HG03175 (cell line): Measurements from ENCODE around the gene SMG6.

ENCODE experiments used
- ATAC-seq: cut with Tn5 transposase; IDR thresholded peaks from one replicate; pipeline ENCODE4 v1.9.1; 2021; ENCODE audit warnings: mild to moderate bottlenecking, moderate library complexity; ENCODE audit not compliant: unreplicated experiment

Gene SMG6

DNA sequence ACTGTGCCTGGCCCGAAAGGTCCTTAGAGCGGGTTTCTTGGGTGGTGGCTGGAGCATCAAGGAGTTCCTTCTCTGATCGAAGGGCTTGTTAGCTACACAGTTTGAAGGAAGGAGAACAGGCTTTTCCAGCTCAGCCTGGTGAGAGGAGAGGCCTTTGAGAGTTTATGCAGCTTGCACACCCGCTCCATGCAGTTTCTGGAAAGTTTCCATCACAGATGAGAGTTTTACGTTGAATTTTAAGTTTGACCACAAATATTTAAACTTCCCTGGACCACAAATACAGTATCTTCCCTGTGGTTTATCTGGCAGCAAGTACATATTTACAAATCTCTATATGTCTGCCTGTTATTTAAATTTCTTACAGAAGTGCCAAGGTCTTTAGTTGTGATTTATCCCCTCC is 191.9 kb downstream of the SMG6 start:
- ATAC-seq: no peak

DNA sequence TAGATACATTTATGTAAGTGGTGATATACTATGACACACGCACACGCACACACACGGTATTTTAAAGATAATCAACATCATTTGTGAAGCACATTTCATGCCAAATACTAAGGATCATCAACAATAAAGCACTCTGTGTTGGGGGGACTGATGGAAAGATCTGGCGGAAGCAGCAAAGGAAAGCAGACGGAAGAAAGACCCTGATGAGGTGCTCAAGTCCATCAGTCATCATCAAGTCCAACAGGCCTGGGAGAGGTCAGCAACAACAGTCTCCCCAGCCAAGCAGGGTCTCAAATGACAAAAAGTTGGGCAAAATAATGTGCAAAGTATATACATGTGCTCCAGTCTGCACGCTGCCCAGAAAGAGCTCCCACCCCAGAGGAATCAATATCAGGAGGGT is 193.1 kb downstream of the SMG6 start:
- ATAC-seq: no peak

- ATAC-seq: no peak
Observed at GRCh38 chr17:2108170-2108569, 195.4 kb downstream of the SMG6 start.

GRCh38 chr17:2107506-2107905 is 196.1 kb downstream of the SMG6 start:
- no peak for ATAC-seq

GRCh38 chr17:2107050-2107449 is 196.5 kb downstream of the SMG6 start:
- no peak for ATAC-seq

DNA sequence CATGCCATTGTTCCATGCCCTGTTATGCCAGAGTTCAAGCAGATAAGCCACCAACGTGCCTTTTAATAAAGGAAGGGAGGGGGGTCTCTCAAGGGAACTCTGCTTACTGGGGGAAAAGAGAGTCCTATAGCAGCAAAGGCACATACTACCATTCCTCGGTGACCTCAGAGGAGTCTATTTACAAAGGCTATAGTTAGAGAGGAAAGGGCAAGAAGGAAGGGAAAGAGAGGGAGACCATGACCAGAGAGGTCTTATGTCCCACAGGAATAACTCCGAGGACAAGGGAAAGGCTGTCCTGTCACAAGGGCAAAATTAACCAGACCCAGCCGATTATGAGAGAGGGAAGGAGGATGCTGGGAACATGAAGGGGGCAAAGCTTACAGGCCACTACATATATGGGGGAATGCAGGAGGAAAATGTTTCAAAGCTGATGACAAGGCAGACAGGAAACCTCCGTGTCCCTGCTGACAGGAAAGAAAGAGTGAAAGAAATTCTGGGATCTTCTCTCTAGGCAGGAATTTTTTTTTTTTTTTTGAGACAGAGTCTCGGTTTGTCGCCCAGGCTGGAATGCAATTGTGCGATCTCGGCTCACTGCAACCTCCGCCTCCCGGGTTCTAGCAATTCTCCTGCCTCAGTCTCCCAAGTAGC is 197.2 kb downstream of the SMG6 start:
- no peak for ATAC-seq

- no peak for ATAC-seq
Observed at GRCh38 chr17:2105663-2106062, 197.9 kb downstream of the SMG6 start.

DNA sequence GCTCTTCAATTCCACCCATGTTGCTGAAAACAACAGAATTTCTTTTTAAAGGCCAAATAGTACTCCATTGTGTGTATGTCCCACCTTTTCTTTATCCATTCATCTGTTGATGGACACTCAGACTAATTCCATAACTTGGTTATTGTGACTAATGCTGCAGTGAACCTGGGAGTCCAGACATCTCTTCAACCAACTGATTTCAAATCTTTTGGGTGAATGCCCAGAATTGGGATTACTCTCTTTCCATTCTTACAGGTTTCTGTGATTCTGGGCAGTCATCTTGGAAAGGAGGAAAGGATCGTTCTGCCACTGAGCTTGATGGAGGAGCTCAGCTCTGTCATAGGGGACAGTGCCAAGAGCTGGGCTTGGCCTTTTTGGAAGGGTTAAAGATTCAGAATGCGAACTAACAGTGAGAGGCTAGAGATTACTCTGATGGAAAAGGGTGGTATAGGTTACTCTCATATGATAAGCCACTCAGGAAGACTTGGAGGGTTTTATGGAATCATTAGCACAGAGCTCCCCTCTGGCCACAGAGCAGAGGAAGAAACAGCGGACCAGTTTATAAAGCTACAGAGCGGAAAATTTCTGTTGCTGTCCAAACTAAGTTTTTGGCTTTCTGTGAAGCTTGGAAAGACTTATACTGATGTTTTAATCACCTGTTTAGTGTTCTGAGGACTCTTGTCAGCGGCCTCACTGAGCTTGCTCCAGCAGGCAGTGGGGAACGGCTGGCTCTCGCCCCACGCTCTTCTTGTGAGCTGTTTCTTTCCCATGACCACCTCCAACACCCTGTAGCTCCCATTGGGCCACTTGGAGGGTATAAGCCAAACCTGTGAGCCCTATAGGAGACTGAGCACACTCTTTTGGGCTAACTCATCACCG is 200.4 kb downstream of the SMG6 start:
- ATAC-seq: no peak

- no peak for ATAC-seq
Observed at GRCh38 chr17:2101448-2102257, 201.9 kb downstream of the SMG6 start.

DNA sequence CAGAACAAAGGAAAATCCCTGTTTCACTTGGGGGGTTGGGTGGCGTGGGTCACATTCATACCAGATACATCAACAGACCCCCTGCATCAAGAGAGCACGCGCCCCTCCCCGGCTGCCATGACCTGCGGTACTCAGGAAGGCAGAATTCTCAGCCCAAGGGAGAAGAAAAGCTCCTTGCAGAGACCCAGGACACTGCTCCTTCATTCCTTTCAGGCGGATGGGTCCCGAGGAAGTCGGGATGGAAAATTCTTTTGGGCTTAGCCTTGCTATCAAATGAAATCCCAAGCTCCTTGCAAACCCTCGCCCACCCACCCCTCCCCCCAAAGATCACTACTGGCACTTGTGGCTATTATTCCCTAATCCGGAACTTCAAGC is 208.1 kb downstream of the SMG6 start:
- ATAC-seq: no peak

GRCh38 chr17:2094891-2095535 is 208.6 kb downstream of the SMG6 start:
- no peak for ATAC-seq

DNA sequence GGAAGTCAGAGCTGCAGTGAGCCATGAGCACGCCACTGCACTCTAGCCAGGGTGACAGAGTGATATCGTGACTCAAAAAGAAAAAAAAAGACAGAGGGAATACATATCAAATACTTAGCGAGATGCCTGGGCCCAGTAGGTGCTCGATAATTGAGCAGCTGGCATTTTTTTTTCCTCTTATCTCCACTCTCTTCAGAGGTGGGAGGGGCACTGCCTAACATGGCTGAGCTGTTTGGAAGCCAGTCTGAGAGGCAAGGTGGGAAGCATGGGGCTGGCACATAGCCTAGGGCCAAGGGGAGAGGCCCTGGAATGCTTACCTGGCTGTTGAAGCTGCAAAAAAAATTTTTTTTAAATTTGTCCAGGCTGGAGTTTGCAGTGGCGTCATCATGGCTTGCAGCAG is 210.2 kb downstream of the SMG6 start:
- ATAC-seq: no peak

- ATAC-seq: no peak
Observed at GRCh38 chr17:2092253-2092652, 211.3 kb downstream of the SMG6 start.

- no peak for ATAC-seq
Observed at GRCh38 chr17:2090804-2091534, 212.6 kb downstream of the SMG6 start.

DNA sequence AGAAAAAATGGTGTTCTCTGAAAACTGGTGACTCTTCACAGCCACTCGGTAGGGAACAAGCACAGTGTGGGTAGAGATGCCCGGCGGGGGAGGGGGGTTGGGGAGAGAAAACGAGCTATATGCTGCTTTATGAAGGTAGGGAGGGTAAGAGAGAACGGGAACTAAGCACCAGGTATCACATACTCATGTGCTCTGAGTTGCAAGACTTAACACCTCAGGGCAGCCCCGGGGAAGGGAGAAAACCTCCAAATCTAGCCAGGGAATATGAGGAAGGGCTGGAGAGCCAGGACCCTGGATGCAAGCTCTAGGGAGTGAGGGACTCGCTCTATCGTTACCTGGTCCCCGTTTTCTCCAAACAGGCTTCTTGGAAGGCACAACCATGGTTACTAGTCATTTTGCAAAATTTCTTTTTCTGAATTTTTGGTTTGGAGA is 213.4 kb downstream of the SMG6 start:
- ATAC-seq: no peak

DNA sequence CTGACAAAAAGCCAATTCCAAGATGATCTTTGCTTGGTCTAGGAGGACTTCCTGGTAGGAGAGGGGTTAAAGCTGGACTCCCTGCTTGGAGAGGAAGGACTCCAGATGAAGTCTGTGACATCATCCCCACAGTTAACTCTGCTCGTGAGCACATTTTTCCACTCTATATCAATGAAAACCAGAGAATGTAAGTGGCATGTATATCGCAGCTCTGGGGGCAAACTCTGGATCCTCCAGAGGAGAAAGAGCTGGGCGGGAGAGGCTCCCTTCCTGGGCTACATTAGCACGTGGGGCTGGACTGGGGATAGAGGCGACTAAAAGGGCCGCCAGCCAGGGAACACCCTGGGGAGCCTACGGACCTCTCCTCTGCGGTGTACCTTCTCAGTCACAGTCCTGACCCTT is 214.6 kb downstream of the SMG6 start:
- peak; percentile 18 for ATAC-seq

DNA sequence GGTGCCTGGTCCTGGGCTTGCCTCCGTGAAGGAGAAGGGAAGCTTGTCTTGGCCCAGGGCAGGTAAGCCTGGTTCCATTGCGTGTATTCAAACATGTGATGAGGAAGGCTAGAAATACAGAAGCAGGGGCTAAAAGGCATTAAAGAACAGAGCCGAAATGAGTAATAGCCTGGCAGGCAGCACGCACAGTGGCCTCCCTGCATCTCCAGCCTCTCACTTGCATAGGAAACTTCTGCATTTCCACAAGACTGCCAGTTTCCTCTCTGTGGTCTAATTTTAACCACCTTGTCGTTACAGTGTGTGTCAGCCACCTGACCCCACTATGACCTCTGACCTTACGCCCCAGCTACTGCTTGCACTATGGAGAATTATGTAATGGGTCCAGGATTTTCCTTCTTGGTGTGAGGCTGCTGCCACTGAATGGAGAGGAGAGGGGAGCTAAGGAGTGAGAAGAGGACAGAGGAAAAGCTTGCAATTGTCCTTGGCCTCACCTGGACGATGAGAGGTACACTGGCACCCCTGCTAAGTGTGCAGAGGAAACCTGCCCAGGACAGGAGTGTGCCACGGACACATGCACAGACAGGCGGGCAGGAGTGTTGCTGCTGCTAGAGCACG is 215.9 kb downstream of the SMG6 start:
- peak; percentile 46 for ATAC-seq

DNA sequence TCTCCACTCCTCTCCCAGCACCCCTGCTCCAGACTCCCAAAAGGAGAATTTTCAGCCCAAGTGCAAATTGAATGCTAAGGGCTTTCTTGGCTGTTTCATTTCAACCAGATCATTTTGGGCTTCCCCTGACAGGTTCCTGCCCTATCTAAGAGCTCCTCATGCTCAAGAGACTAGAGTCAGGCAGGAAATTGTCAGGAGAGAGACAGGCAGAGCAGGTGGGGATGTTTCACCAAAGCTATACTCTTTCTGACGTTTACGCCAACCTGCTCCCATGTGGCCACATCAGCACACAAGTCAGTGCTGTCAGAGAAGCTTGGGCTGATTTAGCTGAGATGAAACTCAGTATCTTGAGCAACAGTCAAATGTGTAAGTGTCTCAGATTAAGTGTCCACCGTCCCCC is 217.3 kb downstream of the SMG6 start:
- no peak for ATAC-seq

DNA sequence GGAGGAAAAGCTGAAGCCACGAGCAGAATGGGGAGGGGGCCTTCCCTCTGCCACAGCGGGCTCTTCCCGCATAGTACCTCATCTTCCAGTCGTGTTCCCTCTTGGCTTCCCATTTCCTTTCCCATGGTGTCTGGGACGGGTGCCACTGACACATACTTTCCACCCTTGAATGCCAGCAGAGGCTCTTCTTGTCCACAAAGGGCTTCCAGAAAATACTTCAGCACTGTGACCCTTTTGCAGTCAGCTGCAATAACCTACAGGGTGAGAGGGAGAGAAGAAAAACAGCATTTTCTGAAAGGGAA is 218.0 kb downstream of the SMG6 start:
- no peak for ATAC-seq
